Stimulated activated CD8-positive, alpha-beta memory T cell treated with anti-CD3 and anti-CD28 coated beads, Interleukin-12 subunit alpha, Interleukin-12 subunit beta, amount 100 ng/mL, for 4 hours (primary cell): ENCODE results near the gene CHP2.
"Not testable (repeated sequence)": the region's sequence is repeated elsewhere in the genome, so short reads cannot be mapped to it uniquely, and the experiment has no call there.

Experiments used
- DNase-seq: peaks from one replicate; pipeline ENCODE4 v3.0.0-alpha.2; 2020; ENCODE audit warnings: low read depth

CHP2 gene

DNA sequence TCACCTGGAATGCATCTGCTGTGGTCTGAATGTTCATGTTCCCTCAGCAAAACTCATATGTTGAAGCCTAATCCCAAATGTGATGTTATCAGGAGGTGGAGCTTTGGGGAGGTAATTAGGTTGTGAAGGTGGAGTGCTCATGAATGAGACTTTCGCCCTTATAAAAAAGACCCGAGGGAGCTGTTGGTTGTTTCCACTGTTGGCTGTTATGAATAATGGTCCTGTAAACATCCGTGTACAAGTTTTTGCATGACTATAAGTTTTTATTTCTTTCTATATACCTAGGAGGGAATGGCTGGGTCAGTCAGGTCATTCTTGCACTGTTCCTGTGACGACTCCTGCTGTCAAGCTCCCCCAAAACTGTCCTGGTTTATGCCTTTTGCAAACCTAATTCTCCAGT lies 9.6 kb upstream of the CHP2 start:
- DNase-seq, result no peak

DNA sequence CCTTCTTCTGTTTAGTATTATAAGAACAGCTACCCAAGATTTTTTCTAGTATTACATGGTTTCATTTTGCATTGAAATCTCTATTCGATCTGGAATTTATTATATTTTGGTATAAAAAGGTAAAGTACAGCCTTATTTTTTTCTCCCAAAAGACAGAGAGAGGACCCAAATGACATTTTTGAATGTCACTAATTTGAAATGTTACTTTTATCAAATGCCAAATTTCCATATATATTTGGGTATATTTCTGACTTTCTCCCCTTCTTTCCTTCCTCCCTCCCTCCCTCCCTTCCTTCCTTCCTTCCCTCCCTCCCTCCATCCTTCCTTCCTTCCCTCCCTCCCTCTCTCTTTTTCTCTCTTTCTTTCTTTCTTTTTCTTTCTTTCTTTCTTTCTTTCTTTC lies 6.2 kb upstream of the CHP2 start:
- no peak for DNase-seq

DNA sequence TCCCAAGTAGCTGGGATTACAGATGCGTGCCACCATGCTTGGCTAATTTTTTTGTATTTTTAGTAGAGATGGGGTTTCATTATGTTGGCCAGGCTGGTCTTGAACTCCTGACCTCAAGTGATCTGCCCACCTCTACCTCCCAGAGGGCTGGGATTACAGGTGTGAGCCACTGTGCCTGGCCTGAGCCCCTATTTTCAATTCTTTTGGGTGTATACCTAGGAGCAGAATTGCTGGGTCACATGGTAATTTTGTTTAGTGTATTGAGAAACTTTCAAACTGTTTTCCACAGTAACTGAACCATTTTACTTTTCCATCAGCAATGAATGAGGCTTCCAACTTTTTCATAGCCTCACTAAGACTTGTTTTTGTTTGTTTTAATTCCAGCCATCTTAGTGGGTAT lies 3.8 kb upstream of the CHP2 start:
- not testable (repeated sequence) for DNase-seq

GRCh38 chr16:23753908-23754593 lies 775 bp upstream of the CHP2 start:
- no peak for DNase-seq

DNA sequence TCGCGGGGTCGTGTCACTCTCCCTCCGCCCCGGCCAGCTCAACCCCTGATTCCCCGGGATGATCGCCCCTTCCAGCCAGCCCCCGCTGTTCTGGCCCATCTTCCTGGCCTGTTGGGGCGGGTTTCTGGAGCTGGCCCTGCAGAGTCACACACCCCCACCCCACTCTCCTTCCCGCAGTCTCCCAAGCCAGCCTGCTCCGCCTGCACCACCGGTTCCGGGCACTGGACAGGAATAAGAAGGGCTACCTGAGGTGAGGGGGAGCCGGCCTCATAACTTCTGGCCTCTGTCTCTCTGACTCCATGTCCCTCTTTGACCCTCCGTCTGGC lies 621 bp downstream of the CHP2 start:
- no peak for DNase-seq

GRCh38 chr16:23757116-23757515 lies 2.3 kb downstream of the CHP2 start:
- DNase-seq, result no peak

- no peak for DNase-seq
These were observed 3.3 kb downstream of the CHP2 start for GRCh38 chr16:23757937-23758619.

GRCh38 chr16:23765933-23766332 lies 11.1 kb downstream of the CHP2 start:
- no peak for DNase-seq

DNA sequence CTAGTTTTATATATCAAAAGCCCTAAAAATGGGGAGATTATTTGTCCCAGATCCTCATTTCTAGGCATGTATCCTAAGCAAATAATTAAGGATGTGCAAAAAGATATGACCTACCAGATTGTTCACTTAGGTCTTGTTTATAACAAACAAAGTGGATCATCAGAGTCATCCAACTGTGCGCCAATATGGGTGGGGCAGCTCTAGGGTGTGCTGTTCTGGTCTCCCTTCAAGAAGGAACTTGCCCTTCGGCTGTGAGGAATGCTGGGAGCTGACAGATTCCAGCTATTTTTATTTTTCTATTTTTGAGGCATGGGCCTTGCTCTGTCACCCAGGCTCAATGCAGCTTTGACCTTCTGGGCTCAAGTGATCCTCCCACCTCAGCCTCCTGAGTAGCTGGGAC lies 13.8 kb downstream of the CHP2 start:
- no peak for DNase-seq

DNA sequence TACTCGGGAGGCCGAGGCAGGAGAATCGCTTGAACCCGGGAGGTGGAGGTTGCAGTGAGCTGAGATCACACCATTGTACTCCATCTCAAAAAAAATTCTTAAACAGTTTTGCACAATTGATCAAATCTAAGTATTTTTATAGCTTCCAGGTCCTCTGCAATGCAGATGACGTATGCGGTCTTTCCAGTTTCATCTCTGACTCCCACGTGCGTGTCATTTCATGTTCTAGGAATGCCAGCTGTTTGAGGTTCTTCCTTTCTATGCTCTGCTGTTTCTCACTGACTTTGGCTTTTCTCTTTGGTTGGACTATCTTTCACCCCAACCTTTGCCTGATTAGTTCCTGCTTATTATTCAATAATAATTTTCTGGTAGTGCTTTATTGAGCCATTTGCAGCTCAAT lies 16.2 kb downstream of the CHP2 start:
- DNase-seq, result no peak

DNA sequence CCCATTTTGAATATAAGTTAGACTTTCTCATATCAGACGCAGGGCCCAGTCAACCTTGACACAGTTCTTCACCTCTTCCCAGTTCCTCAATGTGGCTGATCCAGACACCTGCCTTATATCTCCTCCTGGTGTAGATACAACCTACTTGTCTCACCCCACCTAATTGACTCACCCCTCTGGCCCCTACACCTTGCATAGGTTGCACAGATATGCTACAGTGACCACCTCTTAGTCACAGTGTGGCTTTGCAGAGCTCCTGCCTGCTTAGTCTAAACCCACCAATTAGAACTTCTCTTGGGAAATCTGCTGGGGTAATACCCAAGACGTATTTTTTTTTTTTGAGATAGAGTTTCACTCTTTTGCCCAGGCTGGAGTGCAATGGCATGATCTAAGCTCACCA lies 16.8 kb downstream of the CHP2 start:
- DNase-seq, result no peak

GRCh38 chr16:23773339-23773738 lies 18.5 kb downstream of the CHP2 start:
- DNase-seq, result no peak

DNA sequence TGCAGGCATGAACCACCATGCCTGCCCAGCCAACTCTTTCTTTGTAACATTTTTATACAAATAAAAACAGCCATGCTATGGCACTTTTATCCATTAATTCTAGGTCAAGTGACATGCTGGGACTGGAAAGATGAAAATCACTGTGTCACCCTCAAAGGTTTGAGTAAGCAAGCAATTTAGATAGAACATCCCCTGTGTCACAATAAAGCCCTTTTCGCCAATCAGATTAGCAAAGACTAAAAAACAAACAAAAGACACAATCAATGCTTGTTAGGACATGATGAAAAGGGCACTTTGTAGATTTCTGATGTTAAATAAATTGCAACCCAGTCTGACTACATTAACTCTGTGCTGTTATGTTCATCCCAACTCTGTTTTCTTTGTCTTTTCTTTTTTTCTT lies 26.4 kb downstream of the CHP2 start:
- DNase-seq, result no peak

DNA sequence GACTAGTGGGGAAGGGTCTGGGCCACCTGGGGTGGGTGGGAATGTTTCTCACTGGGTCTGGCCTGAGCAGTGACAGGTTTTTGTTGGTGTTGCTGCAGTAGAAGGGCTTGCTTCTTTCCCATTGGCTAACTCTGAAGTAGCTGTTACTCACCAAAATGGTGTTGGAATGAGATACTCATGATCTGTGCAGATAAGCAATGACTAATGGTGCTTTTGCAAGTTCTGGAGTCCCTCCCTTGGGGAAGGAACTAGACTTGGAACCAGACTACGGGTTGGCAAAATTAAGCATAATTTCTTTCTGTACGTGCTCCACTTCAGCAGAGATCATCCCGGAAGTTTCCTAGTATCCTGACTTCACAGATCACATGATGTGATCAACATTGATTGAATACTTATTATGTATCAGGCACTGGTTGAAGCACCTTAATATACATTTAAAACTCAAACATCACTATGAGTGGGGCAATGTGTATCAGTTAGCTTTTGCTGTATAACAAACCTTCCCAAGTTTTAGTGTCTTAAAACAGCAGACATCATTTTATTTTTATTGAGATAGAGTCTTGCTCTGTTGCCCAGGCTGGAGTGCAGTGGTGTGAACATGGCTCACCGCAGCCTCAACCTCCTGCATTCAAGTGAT lies 30.1 kb downstream of the CHP2 start:
- DNase-seq, result no peak

GRCh38 chr16:23785842-23786241 lies 31.0 kb downstream of the CHP2 start:
- no peak for DNase-seq

DNA sequence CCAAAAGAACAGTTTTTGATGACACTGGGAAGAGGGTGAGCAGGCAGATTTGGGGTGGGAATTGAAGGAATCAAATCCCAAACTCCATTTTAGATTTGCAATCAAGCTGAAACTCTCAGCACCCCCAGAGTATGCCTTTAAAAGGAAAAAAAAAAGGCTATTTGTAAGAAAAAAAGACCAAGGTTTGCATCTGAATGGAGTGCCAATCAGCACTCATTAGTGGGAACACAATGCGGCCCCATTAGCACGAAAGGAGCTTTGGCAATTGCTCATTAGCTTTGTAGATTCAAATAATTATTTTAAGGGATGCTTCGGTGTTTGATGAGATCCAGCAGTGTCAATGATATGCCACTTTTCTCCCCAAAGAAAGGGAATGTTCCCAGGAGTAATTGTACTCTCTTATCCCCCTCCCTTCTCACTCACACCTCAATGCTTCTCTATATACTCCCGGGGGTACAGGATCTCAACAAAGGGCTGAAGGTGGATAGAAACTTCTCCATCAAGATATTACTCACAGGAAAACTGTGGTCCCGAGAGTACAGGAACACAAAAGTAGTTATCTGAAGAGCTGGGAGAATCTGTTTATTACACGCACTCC lies 32.2 kb downstream of the CHP2 start:
- DNase-seq, result no peak

DNA sequence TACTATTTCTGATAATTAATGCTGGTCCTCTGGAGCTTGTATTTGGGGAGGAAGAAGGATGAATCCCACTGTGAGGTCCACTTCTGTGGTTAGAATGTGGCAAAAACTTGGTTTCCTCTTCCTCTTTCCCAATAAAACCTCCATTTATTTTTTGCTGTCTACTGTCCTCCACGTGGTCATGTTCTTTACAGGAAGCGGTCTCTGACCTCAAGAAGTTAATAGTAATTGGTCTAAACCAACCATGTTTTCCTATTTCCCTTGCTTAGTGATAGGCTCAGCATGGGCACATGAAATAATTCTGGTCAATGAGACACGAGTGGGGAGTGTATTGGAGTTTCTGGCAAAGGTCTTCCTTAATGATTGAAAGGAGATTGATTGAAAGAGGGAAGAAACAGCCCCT lies 33.9 kb downstream of the CHP2 start:
- no peak for DNase-seq

DNA sequence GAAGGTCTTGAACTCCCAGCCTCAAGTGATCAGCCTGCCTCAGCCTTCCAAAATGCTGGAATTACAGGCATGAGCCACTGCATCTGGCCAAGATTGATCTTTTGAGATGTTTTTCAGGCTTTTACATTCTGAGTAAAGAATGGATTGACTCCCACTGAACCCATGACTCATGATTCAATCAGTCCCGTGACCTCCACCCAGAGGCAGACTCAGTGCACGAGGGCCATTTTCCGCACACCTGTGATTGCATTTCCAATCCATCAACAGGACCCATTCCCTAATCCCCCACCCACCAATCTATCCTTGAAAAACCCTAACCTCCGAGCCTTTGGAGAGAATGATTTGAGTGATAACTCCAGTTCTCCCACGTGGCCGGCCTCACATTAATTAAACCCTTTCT lies 40.6 kb downstream of the CHP2 start:
- no peak for DNase-seq

DNA sequence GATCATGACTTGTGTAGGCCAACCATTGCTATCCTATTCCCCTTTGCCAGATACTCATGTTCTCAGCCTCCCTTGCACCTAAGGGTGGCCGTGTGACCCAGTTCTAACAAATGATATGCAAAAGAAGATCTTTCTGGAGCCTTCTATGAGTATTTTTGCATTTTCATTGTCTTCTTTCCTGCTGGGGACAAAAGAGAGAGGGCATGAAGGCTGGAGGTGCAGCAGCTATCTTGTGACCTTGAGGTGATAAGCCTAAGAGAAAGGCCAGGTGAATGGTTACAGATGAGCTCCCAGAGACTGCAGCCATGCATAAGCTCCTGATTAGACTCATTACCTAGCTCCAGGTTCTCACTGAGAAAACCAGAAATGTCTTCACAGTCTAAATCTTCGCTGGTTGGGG lies 42.1 kb downstream of the CHP2 start:
- no peak for DNase-seq

DNA sequence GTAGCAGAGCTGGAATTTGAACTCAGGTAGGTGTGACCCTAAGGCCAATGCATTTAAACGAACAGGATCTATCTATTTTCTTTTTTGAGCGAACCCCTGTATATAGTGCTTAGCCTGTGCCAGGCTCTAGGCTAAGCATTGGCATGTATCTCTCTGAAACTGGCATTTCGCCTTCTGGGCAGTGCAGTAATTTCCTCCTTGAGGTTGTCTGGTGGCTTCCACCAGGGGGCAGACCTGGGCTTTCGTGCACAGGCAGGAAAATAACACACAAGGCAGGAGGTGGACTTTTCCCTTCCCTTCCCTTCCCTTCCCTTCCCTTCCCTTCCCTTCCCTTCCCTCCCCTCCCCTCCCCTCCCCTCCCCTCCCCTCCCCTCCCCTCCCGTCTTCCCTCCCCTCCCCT lies 46.6 kb downstream of the CHP2 start:
- peak; percentile 52 for DNase-seq

DNA sequence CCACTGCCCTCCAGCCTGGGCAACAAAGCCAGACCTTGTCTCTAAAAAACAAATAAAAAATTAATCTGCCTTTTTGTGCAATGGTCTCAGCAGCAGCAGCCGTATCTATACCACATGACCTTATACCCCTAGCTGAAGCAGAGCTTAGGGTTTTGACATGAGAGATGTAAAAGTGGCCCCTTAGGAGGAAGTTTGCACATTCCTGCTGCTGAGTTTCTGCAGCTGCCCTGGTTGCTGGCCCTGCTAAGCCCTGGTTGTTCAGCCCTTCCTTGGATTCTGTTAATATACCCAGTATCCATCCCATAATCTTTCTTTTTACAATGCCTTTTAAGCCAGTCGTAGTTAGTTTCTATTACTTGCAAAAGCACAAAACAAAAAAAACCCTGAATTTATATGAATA lies 48.0 kb downstream of the CHP2 start:
- no peak for DNase-seq

GRCh38 chr16:23803591-23804123 lies 48.8 kb downstream of the CHP2 start:
- DNase-seq, result peak; percentile 39

DNA sequence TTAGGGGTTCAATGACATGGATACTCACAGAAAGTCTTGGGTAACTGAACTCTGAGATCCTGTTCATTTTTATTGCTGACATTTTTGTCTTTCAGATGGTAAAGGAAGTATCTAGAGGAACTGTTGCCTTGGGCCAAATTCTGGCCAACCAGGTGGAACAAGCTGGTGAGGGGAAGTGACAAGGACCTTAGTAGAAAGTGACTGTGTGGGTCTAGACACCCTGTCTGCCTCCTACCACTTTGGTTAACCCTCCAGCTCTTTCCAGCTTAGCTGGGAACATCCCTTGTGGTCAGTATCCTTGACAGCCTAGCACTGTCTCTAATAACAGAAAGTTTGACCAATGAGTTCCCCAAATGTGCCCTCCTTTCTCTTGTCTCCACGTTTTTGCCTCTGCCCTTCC lies 52.2 kb downstream of the CHP2 start:
- no peak for DNase-seq
